ENCODE data around the gene REP15. TPM values are rescaled to one million over a fixed set of nuclear protein-coding genes. Genes with fewer than 3 reads are reported as not detected.

Gene REP15
- total and polyA plus RNA-seq, 2 of the 8 experiments (the other 6 are each of a cell fraction or from before 2014, with no cell fraction given) = 0.06 to 0.73 TPM

DNA sequence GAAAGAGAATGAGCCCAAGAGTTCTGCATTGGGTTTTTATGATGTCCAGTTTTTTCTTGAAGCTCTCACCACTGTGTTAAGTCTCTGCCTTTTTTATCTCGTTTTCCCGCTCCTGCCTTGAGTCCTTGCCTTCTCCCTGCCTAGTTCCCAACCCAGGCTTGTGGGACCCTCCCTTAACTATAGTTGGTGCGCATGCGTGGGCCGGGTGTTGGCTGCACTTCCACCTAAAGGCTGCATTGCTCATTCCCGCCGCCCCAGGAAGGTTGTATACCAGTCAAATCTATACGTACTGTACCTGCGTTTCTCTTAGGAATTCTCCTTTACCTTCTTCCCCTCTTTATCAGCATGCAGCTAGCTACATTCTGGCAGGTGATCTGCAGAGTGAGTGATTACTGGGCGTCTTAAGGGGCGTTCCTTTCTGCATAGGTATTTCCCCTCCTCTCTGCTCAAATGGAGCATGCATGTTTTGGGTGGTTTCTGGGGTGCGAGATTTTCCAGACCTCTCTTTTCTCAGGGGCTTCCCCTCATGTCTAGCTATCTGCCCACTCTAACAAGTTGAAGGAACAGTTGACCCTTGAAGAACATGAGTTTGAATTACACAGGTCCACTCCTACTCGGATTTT, 6.6 kb upstream of the REP15 start:
- no peak overlapping the region for H2BK5ac ChIP-seq (ENCODE audit: low read depth, low read length)
- H3K4me2 ChIP-seq (ENCODE audit: insufficient read depth in 1 of 2, low read depth in 2 of 2, low read length in 2 of 2) = no peak overlapping the region
- H3K36me3 ChIP-seq (ENCODE audit: control insufficient read depth in 2 of 4, insufficient read depth in 4 of 4, low read length in 3 of 4) = peaks cover 0 to 6% (median 3%) of the 10 kb centered on the region in 4 experiments; a peak in 4 of 8 replicates
- no peaks in the 10 kb centered on the region for H3K23me2 ChIP-seq (ENCODE audit: low read depth, low read length)
- H3K79me2 ChIP-seq (ENCODE audit: control insufficient read depth in 1 of 2, insufficient read depth in 2 of 2, low read length in 2 of 2) = no peaks in the 10 kb centered on the region
- FAIRE-seq (no peak), DNase-seq (ENCODE audit: low read depth in 1 of 2, low spot score in 2 of 2) (no peak)
- H3K27me3 ChIP-seq (replicated peaks in 1 of 4; ENCODE audit: control insufficient read depth in 3 of 4, extremely low read depth in 1 of 4, insufficient read depth in 3 of 4, low read length in 3 of 4) = no peaks in the 10 kb centered on the region
- H2BK12ac ChIP-seq (ENCODE audit: low read depth, low read length) = no peak overlapping the region
- no peaks in the 10 kb centered on the region for H3K79me1 ChIP-seq (ENCODE audit: low read depth, low read length)
- H3K56ac ChIP-seq (replicated peaks; ENCODE audit: insufficient read length, low read depth, low read length) = no peak overlapping the region
- H4K5ac ChIP-seq (ENCODE audit: insufficient read length, low read depth, low read length) = no peak overlapping the region
- no peak overlapping the region for H2BK15ac ChIP-seq (ENCODE audit: low read length)
- H3K4me1 ChIP-seq (replicated peaks in 1 of 4; ENCODE audit: control insufficient read depth in 3 of 4, insufficient read depth in 4 of 4, low read length in 3 of 4) = no peaks in the 10 kb centered on the region
- no peak overlapping the region for H2BK120ac ChIP-seq (replicated peaks; ENCODE audit: low read depth, low read length)
- H4K8ac ChIP-seq (ENCODE audit: extremely low read depth, insufficient read depth, low read length) = no peak overlapping the region
- no peak overlapping the region for H2AFZ ChIP-seq (ENCODE audit: low read length)
- 87% methylated on average over 13 of the region's 13 CpGs; no CpG with 5 or more reads in 1 of the 2 experiments for WGBS, 2 experiments (ENCODE audit: extremely low coverage in 1 of 2, insufficient coverage in 1 of 2, insufficient read length in 1 of 2, insufficient replicate concordance in 2 of 2, low coverage in 1 of 2, low lambda C conversion rate in 2 of 2, missing lambda C conversion rate in 1 of 2)
- no peak overlapping the region for H3K27ac ChIP-seq (ENCODE audit: low read depth, low read length)
- no peak overlapping the region for H3K14ac ChIP-seq (ENCODE audit: insufficient read length)
- ChIA-PET CTCF (ENCODE audit: partially characterized antibody) (interaction anchor here (1.0 to 2.0 kb wide), 2 partner anchors 13 to 87 kb away, joined by 3 to 5 read pairs; no protein-coding TSS in a partner anchor), POLR2A (ENCODE audit: partially characterized antibody) (interaction anchor here (0.6 kb wide), 1 partner anchor 255 kb away, joined by 3 read pairs; no protein-coding TSS in a partner anchor)
- no peak overlapping the region for H2BK20ac ChIP-seq (ENCODE audit: low read length)
- no peak overlapping the region for H3K4me3 ChIP-seq (ENCODE audit: extremely low read depth in 1 of 4, insufficient read depth in 2 of 4, low read depth in 3 of 4, low read length in 4 of 4)
- no peak overlapping the region for H2AK5ac ChIP-seq (ENCODE audit: low read depth, low read length)
- no peak overlapping the region for H3K4ac ChIP-seq (replicated peaks; ENCODE audit: insufficient read length, low read depth, low read length)
- no peak overlapping the region for H3K23ac ChIP-seq (ENCODE audit: insufficient read length)
- no peak overlapping the region for H3K18ac ChIP-seq (ENCODE audit: extremely low read depth, low read length)
- H4K91ac ChIP-seq (replicated peaks; ENCODE audit: insufficient read length, low read length) = no peak overlapping the region
- no peaks in the 10 kb centered on the region for H3K9me3 ChIP-seq (ENCODE audit: insufficient read depth in 2 of 2, low read depth in 1 of 2, low read length in 1 of 2)
- peaks cover 0 to 2% of the 10 kb centered on the region in 2 experiments for H4K20me1 ChIP-seq (replicated peaks in 1 of 2; ENCODE audit: control insufficient read depth in 1 of 2, insufficient read depth in 2 of 2, low read length in 2 of 2)
- H3K9ac ChIP-seq (replicated peaks in 1 of 4; ENCODE audit: extremely low read depth in 1 of 4, low read depth in 3 of 4, low read length in 3 of 4) = no peak overlapping the region
- no peak for TF ChIP-seq RAD21 (IDR thresholded peaks at IDR 0.05 in 1 of 2, conservative IDR thresholded peaks at IDR 0.05 in 1 of 2; ENCODE audit: low read depth in 2 of 2, low read length in 2 of 2)
- no peak for TF ChIP-seq YY1 (IDR thresholded peaks at IDR 0.05; ENCODE audit: low read depth, low read length)
- TF ChIP-seq BCL11A (IDR thresholded peaks at IDR 0.05; ENCODE audit: low read depth in 2 of 2, low read length in 2 of 2) = no peak
- TF ChIP-seq SP1 (IDR thresholded peaks at IDR 0.05; ENCODE audit: low read depth, low read length) = no peak
- TF ChIP-seq MAFK (IDR thresholded peaks at IDR 0.05; ENCODE audit: low read depth, low read length) = no peak
- TF ChIP-seq, protein P1, sequence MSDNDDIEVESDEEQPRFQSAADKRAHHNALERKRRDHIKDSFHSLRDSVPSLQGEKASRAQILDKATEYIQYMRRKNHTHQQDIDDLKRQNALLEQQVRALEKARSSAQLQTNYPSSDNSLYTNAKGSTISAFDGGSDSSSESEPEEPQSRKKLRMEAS (IDR thresholded peaks at IDR 0.05) = no peak
- TF ChIP-seq, protein P2, sequence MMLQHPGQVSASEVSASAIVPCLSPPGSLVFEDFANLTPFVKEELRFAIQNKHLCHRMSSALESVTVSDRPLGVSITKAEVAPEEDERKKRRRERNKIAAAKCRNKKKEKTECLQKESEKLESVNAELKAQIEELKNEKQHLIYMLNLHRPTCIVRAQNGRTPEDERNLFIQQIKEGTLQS (IDR thresholded peaks at IDR 0.05; ENCODE audit: insufficient read depth, low read depth, low read length) = no peak
- TF ChIP-seq SP2 (IDR thresholded peaks at IDR 0.05; ENCODE audit: low read length) = no peak
- no peak for TF ChIP-seq POU5F1 (IDR thresholded peaks at IDR 0.05; ENCODE audit: low read depth, low read length)
